Fibroblast of lung (primary cell): ENCODE results near the gene SORBS1.

Experiments used
- CTCF ChIP-seq, 2 donors: IDR thresholded peaks in 1 of 2; conservative IDR thresholded peaks in 1 of 2; 1 replicate in 1 of 2; 2 replicates in 1 of 2; pipeline ENCODE4 v1.5.1; 2011 to 2012; ENCODE audit warnings: low read length in 2 of 2, control low read depth in 1 of 2, inconsistent platforms in 1 of 2, low read depth in 1 of 2, mild to moderate bottlenecking in 1 of 2
- EZH2 ChIP-seq: IDR thresholded peaks from 2 replicates; pipeline ENCODE4 v1.5.1; 2012; ENCODE audit warnings: low read length, control low read depth, mild to moderate bottlenecking; ENCODE audit errors: missing control alignments

GRCh38 chr10:95403700-95404461 is 157.3 kb downstream of the SORBS1 start:
- no peak for TF ChIP-seq CTCF (conservative IDR thresholded peaks at IDR 0.05 in 1 of 2, IDR thresholded peaks at IDR 0.05 in 1 of 2; ENCODE audit: low read depth in 1 of 2, low read length in 2 of 2)
- no peak for TF ChIP-seq EZH2
